Neural progenitor cell (in vitro differentiated cells): ENCODE data around the gene CHAC1. TPM values are rescaled to one million over a fixed set of nuclear protein-coding genes. Genes with fewer than 3 reads are reported as not detected.
"Not testable (repeated sequence)": the region's sequence is repeated elsewhere in the genome, so short reads cannot be mapped to it uniquely, and the experiment has no call there.

ENCODE experiments used
- DNase-seq: peaks from one replicate; pipeline ENCODE4 v3.0.0-alpha.2; 2016; ENCODE audit warnings: low spot score
- H2AFZ ChIP-seq: fragments of 200-600 bp; sonication (generic); replicated peaks from 2 replicates; pipeline ENCODE4 v1.6.1; 2016; ENCODE audit warnings: antibody characterized with exemption
- H3F3A ChIP-seq: fragments of 200-600 bp; sonication (generic); 2 replicates; pipeline ENCODE4 v1.6.1; 2016; ENCODE audit warnings: antibody characterized with exemption, low read depth
- H3K27ac ChIP-seq: fragments of 200-600 bp; sonication (generic); 2 replicates; pipeline ENCODE4 v1.5.1; 2016; ENCODE audit warnings: mild to moderate bottlenecking
- H3K27me3 ChIP-seq: fragments of 200-600 bp; sonication (generic); 2 replicates; pipeline ENCODE4 v1.6.1; 2016; ENCODE audit warnings: mild to moderate bottlenecking, moderate library complexity
- H3K36me3 ChIP-seq: fragments of 200-600 bp; sonication (generic); 2 replicates; pipeline ENCODE4 v1.5.1; 2016
- H3K4me1 ChIP-seq: fragments of 200-600 bp; sonication (generic); 2 replicates; pipeline ENCODE4 v1.6.1; 2016; ENCODE audit warnings: mixed run types
- H3K4me2 ChIP-seq: fragments of 200-600 bp; sonication (generic); 2 replicates; pipeline ENCODE4 v1.6.1; 2016
- H3K4me3 ChIP-seq: fragments of 200-600 bp; sonication (generic); 2 replicates; pipeline ENCODE4 v1.5.1; 2016
- H3K79me2 ChIP-seq: fragments of 200-600 bp; sonication (generic); 2 replicates; pipeline ENCODE4 v1.6.1; 2016; ENCODE audit warnings: low read depth
- H3K9ac ChIP-seq: fragments of 200-600 bp; sonication (generic); 2 replicates; pipeline ENCODE4 v1.6.1; 2016
- H3K9me3 ChIP-seq: fragments of 200-600 bp; sonication (generic); 2 replicates; pipeline ENCODE4 v1.5.1; 2016; ENCODE audit warnings: low read depth
- H4K20me1 ChIP-seq: fragments of 200-600 bp; sonication (generic); 2 replicates; pipeline ENCODE4 v1.6.1; 2016; ENCODE audit warnings: low read depth
- H3K27ac Mint-ChIP-seq: 3 replicates; pipeline ENCODE4 v1.8.0; 2021; ENCODE audit warnings: mixed read lengths
- H3K27me3 Mint-ChIP-seq: 2 replicates; pipeline ENCODE4 v1.8.0; 2022; ENCODE audit warnings: low read depth, mild to moderate bottlenecking, inconsistent platforms, moderate library complexity, mixed read lengths; ENCODE audit not compliant: insufficient read depth
- H3K36me3 Mint-ChIP-seq: 3 replicates; pipeline ENCODE4 v1.8.0; 2021; ENCODE audit warnings: mixed read lengths
- H3K4me1 Mint-ChIP-seq: 3 replicates; pipeline ENCODE4 v1.8.0; 2021; ENCODE audit warnings: mixed read lengths
- H3K4me3 Mint-ChIP-seq: 3 replicates; pipeline ENCODE4 v1.8.0; 2021; ENCODE audit warnings: mild to moderate bottlenecking, moderate library complexity, mixed read lengths
- H3K9me3 Mint-ChIP-seq: 3 replicates; pipeline ENCODE4 v1.8.0; 2020; ENCODE audit warnings: mixed read lengths
- CTCF ChIP-seq: fragments of 200-600 bp; sonication (generic); IDR thresholded peaks from 2 replicates; pipeline ENCODE4 v1.5.1; 2017; ENCODE audit warnings: antibody characterized with exemption, mild to moderate bottlenecking
- EZH2 ChIP-seq: fragments of 200-600 bp; sonication (generic); IDR thresholded peaks from 2 replicates; pipeline ENCODE4 v1.6.1; 2017; ENCODE audit warnings: antibody characterized with exemption, mild to moderate bottlenecking, moderate library complexity
- EZH2phosphoT487 ChIP-seq: fragments of 200-600 bp; sonication (generic); IDR thresholded peaks from 2 replicates; pipeline ENCODE4 v1.6.1; 2017; ENCODE audit warnings: antibody characterized with exemption
- total RNA-seq: library from RNA; depleted of rRNA; stranded (reverse); fragments of >200 nt; gene quantifications from 2 replicates; pipeline ENCODE4 v1.2.3, GENCODE V29; 2015; ENCODE audit warnings: low replicate concordance

CHAC1 gene
- total RNA-seq, 1 donor from 2014 or later, result 2.4 TPM

- H3K27me3 ChIP-seq, result peaks cover 17% of the 10 kb centered on the region
- H3K4me3 ChIP-seq, result no peak overlapping the region
- Mint-ChIP-seq H3K4me1 (peaks cover 12% of the 10 kb centered on the region), H3K27ac (no peak overlapping the region), H3K27me3 (peaks cover 22% of the 10 kb centered on the region), H3K9me3 (no peaks in the 10 kb centered on the region), H3K36me3 (peaks cover 3% of the 10 kb centered on the region), H3K4me3 (peak overlapping the region; percentile 93)
- H4K20me1 ChIP-seq, result no peaks in the 10 kb centered on the region
- H3K79me2 ChIP-seq, result no peaks in the 10 kb centered on the region
- no peak for TF ChIP-seq CTCF
- TF ChIP-seq EZH2, result no peak
- TF ChIP-seq EZH2phosphoT487, result no peak
- H3K9me3 ChIP-seq, result no peaks in the 10 kb centered on the region
- no peaks in the 10 kb centered on the region for H3K36me3 ChIP-seq
- no peak overlapping the region for H3K27ac ChIP-seq
- peaks cover 4% of the 10 kb centered on the region for H3K4me1 ChIP-seq
- no peak overlapping the region for H3K9ac ChIP-seq
- no peak for DNase-seq
- H3K4me2 ChIP-seq, result no peak overlapping the region
- H2AFZ ChIP-seq, result no peak overlapping the region
- peaks cover 13% of the 10 kb centered on the region for H3F3A ChIP-seq
These were observed 1.5 kb upstream of the CHAC1 start for GRCh38 chr15:40951764-40952163.

DNA sequence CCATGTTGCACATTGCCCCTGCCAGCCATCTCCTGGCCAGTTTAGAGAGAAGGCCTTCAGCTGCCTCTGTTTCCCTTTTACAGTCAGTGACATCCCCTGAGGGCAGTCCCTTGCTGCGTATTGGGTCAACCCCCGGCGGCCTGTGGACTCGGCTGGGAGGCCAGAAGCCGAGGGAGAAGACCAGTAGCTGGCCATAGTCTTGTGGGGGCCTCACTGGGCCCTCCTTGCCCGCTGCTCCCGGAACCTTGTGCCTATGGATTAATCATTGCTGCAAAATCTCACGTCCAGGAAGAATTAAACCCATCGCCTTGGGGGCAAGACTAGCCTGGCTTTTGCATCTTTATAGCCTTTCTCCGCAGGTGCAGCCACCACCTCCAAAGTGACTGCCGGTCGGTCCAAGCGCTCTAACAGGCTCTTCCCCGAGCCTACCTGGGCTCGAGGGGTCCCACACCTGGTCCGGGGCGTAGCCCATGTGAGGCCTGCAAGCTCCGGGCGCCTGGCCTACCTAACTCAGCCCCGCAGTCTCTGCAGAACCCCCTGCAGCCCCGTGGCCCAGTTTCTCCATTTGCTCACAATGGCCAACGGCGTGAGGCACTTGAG lies 870 bp upstream of the CHAC1 start:
- H3K27me3 Mint-ChIP-seq, result peaks cover 22% of the 10 kb centered on the region
- TF ChIP-seq EZH2phosphoT487, result no peak
- no peak for TF ChIP-seq CTCF
- TF ChIP-seq EZH2, result no peak
- H3K4me1 Mint-ChIP-seq, result peaks cover 12% of the 10 kb centered on the region

DNA sequence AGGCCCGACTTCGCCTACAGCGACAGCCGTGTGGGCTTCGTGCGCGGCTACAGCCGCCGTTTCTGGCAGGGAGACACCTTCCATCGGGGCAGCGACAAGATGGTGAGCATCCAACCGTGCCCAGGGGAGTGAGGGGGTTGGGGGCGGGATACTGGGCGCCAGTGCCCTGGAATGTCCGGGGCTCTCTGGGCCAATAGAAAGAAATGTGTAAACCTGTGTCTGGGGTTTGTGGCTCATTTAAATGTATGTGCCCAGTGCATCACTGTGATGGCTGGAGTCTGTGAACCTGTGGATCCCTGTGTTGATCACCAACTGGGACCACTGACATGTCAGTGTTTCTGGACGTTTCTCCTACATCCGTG lies 423 bp downstream of the CHAC1 start:
- Mint-ChIP-seq H3K27me3 (peaks cover 20% of the 10 kb centered on the region), H3K36me3 (peaks cover 3% of the 10 kb centered on the region), H3K4me1 (peaks cover 15% of the 10 kb centered on the region), H3K27ac (no peak overlapping the region), H3K9me3 (no peaks in the 10 kb centered on the region), H3K4me3 (peak overlapping the region; percentile 93)
- peaks cover 4% of the 10 kb centered on the region for H3K4me1 ChIP-seq
- no peaks in the 10 kb centered on the region for H3K9me3 ChIP-seq
- H3K27me3 ChIP-seq, result peaks cover 17% of the 10 kb centered on the region
- no peak overlapping the region for H3K9ac ChIP-seq
- H3K36me3 ChIP-seq, result no peaks in the 10 kb centered on the region
- peak overlapping the region; percentile 83 for H3K4me2 ChIP-seq
- H4K20me1 ChIP-seq, result no peaks in the 10 kb centered on the region
- no peak for TF ChIP-seq EZH2
- TF ChIP-seq CTCF, result no peak
- no peak for TF ChIP-seq EZH2phosphoT487
- H3K79me2 ChIP-seq, result no peaks in the 10 kb centered on the region
- peak overlapping the region; percentile 62 for H3K4me3 ChIP-seq
- no peak overlapping the region for H3K27ac ChIP-seq
- H3F3A ChIP-seq, result peaks cover 13% of the 10 kb centered on the region
- peak overlapping the region; percentile 57 for H2AFZ ChIP-seq
- DNase-seq, result peak; percentile 52

More for the DNA sequence above, 870 bp upstream of the CHAC1 start:
- Histone ChIP-seq H3K79me2 (no peaks in the 10 kb centered on the region), H3K4me1 (peaks cover 4% of the 10 kb centered on the region), H3K27me3 (peaks cover 17% of the 10 kb centered on the region), H3K4me2 (peak overlapping the region; percentile 83), H3K4me3 (peak overlapping the region; percentile 62), H3K9me3 (no peaks in the 10 kb centered on the region), H3K36me3 (no peaks in the 10 kb centered on the region), H2AFZ (peak overlapping the region; percentile 80), H4K20me1 (no peaks in the 10 kb centered on the region), H3K27ac (no peak overlapping the region), H3F3A (peaks cover 13% of the 10 kb centered on the region), H3K9ac (peak overlapping the region; percentile 8)
- Mint-ChIP-seq H3K27ac (peak overlapping the region; percentile 57), H3K4me3 (peak overlapping the region; percentile 93), H3K9me3 (no peaks in the 10 kb centered on the region), H3K36me3 (peaks cover 3% of the 10 kb centered on the region)
- DNase-seq, result no peak

DNA sequence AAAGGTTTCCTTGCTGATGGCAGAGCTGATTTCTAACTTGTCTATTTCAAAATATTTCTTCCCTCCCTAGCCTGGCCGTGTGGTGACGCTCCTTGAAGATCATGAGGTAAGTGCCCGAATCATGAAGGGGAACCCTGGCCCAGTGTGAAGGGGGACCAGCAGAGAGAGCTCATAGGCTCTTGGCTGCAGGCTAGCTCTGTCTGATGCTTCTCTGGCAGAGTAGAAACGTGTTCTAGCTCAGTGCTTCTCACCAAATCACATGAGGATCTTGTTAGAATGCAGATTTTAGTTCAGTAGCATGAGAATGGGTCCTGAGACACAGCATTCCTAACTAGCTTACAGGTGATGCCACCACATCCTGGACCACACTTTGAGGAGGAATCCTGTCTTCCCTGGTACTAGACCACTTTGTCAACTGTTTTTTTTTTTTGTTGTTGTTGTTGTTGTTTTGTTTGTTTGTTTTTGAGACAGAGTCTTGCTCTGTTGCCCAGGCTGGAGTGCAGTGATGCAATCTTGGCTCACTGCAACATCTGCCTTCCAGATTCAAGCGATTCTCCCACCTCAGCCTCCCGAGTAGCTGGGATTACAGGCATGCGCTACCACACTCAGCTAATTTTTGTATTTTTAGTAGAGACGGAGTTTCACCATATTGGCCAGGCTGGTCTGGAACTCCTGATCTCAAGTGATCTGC lies 1.0 kb downstream of the CHAC1 start:
- not testable (repeated sequence) for H3K9me3 ChIP-seq, H3K27ac Mint-ChIP-seq, H3K9me3 Mint-ChIP-seq, H3K36me3 ChIP-seq, H3K79me2 ChIP-seq, H3K4me1 ChIP-seq, H3K36me3 Mint-ChIP-seq, H3K9ac ChIP-seq, H2AFZ ChIP-seq, H4K20me1 ChIP-seq, H3K27ac ChIP-seq, DNase-seq
- H3F3A ChIP-seq, result peaks cover 13% of the 10 kb centered on the region
- H3K4me2 ChIP-seq, result peak overlapping the region; percentile 83
- H3K27me3 Mint-ChIP-seq, result peaks cover 17% of the 10 kb centered on the region
- peaks cover 19% of the 10 kb centered on the region for H3K4me1 Mint-ChIP-seq
- peak overlapping the region; percentile 93 for H3K4me3 Mint-ChIP-seq
- H3K27me3 ChIP-seq, result peaks cover 17% of the 10 kb centered on the region
- peak overlapping the region; percentile 62 for H3K4me3 ChIP-seq
